T-helper 2 cell treated with Interferon-gamma antibody and Interleukin-4, amounts not matched to agents 100 ng/mL and 5 ng/mL, for 36 hours (primary cell): ENCODE data around the gene SORCS2. TPM values are rescaled to one million over a fixed set of nuclear protein-coding genes. Genes with fewer than 3 reads are reported as not detected.

ENCODE experiments used
- intact Hi-C: fragments of 100-400 bp; cut with micrococcal nuclease; formaldehyde crosslinking; loops from one replicate; pipeline ENCODE4 v1.15.1; 2023
- total RNA-seq: library from RNA; stranded (reverse); gene quantifications from 2 replicates; pipeline ENCODE4 v1.2.3, GENCODE V29; 2022

Gene SORCS2
- total RNA-seq, 1 donor from 2014 or later: 0.05 TPM

- intact Hi-C loops: no loop called here
These were observed 69.8 kb downstream of the SORCS2 start for GRCh38 chr4:7262134-7262533.

DNA sequence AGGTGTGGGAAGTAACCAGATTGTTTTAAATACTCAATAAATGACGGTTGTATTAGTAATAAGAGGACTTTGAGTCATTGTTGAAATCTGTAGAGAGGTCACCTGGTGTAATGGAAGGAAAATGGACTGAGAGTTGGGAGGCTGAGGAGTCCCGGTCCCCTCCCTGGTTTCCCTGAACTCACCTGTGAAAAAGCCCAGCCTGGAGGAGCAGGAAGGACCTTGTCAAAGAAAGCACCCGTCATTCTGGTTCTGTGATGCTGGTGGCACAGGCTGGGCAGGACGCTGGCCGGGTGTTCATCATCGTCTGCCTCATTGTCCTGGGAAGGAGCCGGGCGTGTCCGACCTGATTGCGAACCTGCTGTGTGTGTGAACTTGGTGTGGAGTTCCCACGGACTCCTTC, 70.8 kb downstream of the SORCS2 start:
- intact Hi-C loops: no loop called here

DNA sequence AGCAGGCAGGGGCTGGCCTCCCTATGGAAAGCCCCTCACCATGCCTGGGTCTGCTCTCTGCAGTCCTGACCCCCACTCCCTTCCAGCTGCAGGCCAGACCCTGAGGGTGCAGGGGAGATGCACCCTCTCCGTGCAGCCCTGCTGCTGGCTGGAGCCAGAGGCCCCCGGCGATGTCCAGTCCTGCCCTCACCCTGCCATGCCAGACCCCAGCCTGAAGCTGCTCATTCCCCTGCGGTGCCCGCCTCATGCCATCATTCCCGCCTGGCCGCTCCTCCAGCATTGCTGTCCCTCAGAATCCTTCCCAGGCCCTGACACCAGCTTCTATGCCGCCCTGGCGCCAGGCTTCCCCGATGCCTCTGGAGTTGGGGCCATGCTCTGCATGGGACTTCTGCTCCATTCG, 72.4 kb downstream of the SORCS2 start:
- intact Hi-C loops: no loop called here

- intact Hi-C loops: no loop called here
These were observed 74.4 kb downstream of the SORCS2 start for GRCh38 chr4:7266525-7267292.

GRCh38 chr4:7267829-7268228, 75.5 kb downstream of the SORCS2 start:
- intact Hi-C loops: no loop called here

DNA sequence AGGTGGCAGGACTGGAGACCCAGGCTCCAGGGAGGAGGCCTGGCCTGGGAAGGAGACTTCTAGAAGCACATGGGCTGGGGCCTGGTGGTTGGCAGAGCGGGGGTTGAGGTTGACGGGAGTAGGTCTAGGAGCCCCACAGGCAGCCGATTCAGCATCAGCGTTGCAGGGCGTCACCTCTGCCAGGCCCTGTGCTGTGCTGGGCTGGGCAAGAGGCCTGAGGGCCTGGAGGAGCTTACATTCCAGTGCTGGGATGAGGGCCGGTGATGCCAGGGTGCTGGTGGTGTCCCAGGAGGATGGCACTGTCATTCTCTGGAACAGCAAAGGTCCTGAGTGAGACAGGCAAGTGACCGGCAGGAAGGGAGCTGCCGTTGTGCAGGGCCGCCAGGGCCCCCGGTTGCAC, 76.6 kb downstream of the SORCS2 start:
- intact Hi-C loops: no loop called here

GRCh38 chr4:7270121-7270520, 77.8 kb downstream of the SORCS2 start:
- intact Hi-C loops: no loop called here

DNA sequence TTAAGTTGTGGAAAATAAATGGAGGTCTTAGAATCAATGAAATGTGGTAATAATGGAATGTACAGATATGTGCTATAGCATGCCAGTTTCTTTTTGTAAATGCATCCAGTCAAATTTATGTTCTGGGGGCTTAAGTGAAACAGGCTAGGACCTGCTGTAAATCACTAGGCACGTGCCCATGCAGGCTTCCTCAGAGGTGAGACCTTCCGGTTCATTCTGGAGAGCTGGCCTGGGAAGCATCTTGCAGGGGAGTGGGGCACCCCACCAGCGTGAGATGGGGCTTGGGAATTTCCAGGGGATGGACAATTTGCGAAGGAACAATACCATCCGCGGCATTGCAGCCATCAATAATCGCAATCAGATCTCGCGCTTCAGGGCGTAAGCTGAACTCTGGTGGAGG, 80.1 kb downstream of the SORCS2 start:
- intact Hi-C loops: no loop called here

- intact Hi-C loops: no loop called here
These were observed 81.5 kb downstream of the SORCS2 start for GRCh38 chr4:7273738-7274297.

DNA sequence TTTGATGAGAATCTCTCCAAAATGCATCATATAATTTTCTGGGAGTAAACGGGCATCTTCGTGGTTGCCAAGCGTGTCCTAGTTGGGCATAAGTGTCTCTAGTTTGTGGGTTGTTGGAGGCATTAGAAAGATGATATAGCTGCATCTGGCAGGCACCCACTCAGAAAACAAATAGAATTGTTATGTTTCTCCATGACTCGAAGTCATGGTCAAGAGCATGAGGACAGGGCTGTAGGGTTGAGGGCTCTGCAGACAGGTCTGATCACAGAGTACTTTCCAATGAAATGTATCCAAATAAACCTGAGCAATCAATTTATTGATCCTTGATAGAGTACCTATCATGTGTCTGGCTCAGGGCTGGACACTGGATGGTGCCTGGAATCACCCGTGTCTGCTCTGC, 82.7 kb downstream of the SORCS2 start:
- intact Hi-C loops: no loop called here

DNA sequence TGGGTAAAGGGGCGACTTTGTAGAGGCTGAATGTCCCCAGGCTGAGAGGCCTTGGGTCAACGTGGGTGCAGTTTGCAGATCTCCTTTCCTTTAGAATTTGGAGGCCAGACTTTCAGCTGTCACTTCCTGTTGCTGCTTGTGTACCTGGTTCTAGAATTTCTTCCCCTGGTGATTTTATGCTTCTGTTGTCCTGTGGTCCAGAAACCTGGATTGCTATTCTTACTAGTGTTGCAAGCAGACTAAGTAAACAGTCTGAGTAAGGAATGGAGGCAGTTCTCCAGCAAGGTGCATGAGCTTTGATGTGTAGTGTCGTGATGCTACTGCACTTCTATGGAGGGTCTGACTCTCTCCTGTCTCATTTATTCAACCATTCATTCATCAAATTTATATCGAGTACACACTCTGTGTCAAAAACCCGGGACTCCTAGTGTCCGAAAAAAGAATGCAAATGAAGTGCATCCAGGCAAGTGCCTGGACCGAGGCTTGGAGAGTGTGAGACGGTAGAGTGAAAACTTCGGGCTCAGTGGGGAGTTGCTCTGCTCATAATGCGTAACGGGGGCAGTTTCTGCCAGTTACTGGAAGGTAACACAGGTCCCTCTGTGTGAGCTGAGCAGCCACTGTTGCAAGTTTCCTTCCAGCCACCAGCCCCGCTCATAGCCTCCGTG, 83.3 kb downstream of the SORCS2 start:
- intact Hi-C loops: no loop called here

- intact Hi-C loops: no loop called here
These were observed 84.2 kb downstream of the SORCS2 start for GRCh38 chr4:7276515-7276914.

DNA sequence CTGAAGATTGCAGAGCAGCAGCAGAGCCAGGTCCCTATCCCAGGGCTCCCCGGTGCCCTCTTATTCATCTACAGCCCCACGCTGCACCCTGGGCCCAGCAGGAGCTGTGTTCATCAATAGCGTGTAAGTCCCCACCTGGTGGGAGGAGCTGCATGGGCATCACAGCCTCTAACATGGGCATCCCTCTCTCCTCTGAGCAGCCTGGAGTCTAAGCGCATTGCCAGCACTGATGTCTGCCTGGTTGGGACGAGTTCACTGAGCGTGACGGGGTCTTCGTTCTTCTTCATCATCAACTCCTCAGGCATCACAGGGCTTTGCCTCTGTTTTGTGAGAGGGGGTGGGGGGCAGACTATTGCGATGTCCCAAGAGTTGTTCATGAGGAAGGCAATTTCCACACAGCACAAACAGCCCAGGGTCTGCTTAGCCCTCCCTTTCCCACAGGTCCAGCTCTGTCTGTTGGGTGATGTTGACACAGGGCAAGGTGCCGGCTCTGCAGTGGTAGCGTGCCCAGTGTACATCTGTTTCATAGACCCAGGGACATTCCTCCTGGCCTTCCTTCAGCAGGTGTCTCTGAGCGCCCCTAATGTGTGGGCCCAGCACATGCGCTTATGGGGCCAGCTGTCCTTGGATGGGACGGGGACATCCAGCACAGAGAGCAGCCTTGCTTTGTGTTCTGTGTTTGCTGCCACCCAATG, 85.9 kb downstream of the SORCS2 start:
- intact Hi-C loops: no loop called here

- intact Hi-C loops: no loop called here
These were observed 86.6 kb downstream of the SORCS2 start for GRCh38 chr4:7278981-7279380.

DNA sequence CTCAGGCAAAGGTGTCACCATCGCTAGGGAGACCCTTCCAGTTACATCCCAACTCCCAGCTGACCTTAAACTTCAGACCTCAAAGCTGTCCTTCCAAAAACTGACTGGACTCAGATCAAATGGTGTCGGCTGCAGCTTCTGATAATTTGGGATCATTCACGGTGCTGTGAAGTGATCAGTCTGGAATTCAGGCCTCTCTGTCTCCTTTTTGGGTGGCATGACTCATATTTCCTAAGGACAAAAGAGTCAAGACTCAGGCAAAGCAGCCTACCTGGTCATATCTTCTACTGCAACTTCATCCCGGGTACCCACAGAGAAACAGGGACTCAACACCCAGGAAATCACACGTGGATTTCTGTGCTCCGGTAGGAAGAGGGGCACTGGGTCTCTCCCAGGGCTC, 87.6 kb downstream of the SORCS2 start:
- intact Hi-C loops: no loop called here

DNA sequence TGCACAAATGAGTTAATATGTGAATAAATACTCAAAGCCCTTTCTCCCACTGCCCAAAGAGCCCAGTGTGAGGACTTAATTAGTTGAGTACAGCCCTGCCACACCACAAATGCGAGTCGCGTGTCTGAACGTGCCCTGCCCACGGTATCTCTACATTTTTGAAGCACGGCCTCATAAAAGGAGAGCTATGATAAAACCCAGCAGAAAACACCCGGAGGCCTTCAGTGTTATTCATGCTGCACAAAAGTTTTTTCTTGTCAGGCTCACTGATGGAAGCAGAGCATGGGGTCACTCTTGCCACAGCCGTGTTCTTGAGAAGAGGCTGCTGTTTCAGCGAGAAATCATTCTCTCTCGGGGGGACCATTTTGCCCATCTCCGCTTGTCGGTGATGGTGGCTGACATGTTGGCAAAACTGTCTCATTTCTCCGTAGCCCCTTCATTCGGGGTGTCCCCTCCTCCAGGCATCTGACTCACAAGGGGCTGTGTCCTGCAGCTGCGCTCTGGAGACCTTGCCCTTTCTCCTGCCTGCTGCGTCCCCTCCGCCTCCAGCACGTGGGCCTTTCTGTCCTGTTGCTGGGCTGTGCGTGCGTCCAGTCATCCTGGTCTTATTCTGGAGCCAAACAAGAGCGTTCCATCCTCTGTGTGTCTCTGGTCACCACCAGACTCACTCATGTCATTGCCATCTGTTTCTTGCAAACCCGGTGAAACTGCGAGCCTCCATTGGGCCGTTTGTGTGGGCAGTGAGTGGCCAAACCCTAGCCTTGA, 88.8 kb downstream of the SORCS2 start:
- intact Hi-C loops: no loop called here

GRCh38 chr4:7281691-7282665, 89.6 kb downstream of the SORCS2 start:
- intact Hi-C loops: no loop called here

- intact Hi-C loops: no loop called here
These were observed 90.6 kb downstream of the SORCS2 start for GRCh38 chr4:7282786-7283440.

DNA sequence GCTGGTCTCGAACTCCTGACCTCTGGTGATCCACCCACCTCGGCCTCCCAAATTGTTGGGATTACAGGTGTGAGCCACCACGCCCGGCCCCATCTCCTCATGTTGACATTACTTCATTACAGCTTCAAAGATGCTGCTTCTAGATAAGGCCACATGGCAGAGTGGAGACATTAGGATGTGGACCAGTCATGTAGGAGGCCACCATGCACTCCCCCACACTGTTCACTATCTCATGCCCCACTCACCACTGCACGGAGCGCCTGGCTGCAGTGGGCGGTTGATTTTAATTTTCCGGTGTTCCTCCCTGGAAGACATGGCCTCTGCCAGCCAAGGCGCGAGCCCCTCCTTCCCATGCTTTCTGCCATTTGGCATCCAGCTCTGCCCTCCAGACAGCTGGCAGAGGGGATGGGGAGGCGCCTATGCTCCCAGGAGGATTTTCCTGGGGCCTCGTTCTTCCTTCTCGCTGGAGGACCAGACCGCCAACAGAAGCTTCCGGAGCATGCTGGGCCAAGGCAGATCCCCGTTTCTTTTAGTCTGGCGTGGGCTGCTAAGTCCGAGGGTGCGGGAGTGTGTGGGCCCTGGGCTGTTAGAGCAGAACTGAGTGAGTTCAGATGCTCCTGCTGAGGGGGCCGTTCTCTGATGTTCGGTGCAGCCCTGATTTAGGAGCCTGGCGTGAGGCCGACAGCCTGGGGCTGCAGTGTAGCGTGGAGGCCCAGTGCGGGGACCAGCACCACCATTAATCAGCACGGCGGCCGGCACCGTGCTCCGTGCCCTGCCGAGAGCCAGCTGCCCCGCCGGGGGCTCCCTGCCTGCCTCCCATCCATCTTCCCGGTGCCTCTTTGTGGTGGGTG, 93.1 kb downstream of the SORCS2 start:
- intact Hi-C loops: no loop called here
